Middle frontal gyrus (tissue), 1 donor: ENCODE results near the gene RASL10B.
"Not testable (repeated sequence)": the region's sequence is repeated elsewhere in the genome, so short reads cannot be mapped to it uniquely, and the experiment has no call there.

Experiments used
- DNase-seq: peaks from one replicate; pipeline ENCODE4 v3.0.0-alpha.2; 2015; ENCODE audit warnings: low spot score; ENCODE audit errors: extremely low spot score

Gene RASL10B, protein sequence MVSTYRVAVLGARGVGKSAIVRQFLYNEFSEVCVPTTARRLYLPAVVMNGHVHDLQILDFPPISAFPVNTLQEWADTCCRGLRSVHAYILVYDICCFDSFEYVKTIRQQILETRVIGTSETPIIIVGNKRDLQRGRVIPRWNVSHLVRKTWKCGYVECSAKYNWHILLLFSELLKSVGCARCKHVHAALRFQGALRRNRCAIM

DNA sequence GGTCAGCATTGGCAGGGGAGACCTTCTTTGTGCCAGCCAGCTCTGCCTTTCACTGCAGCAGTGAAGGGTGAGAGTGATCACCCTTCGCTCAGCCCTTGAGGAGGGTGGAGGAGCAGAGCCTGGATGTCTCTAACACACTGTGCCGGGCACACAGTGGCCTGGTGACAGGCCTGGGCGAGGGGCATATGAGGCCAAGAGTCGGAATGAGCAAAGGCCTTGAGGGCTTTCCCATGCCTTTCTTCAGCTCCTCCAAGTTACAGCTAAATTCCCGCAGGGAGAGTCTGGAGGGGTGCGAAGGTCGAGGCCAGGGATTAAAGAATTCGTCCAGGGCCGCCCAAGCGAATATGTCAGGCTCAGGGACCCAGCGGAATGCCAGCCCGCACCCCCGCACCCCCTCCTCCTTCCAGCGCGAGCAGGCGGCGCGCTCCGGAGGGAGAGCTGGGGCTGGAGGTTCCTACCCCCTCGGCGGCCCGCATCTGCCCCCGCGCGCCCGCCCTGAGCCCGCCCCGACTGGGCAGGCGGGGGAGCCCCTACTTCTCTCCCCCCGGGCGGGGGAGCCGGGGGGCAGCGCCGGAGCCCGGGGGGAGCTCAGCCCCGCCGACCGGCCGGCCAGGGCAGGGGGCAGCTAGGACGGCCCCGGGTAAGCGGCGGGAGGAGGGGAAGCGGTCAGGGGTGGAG, at the start of gene RASL10B:
Gene RASL10B, plus strand, starts transcription at position 401 of the 678 bp plus-strand sequence. CDS start 3,546 bp downstream, outside the sequence.
- no peak for DNase-seq

- no peak for DNase-seq
Observed at GRCh38 chr17:35683591-35683990, 47.8 kb upstream of the RASL10B start.

DNA sequence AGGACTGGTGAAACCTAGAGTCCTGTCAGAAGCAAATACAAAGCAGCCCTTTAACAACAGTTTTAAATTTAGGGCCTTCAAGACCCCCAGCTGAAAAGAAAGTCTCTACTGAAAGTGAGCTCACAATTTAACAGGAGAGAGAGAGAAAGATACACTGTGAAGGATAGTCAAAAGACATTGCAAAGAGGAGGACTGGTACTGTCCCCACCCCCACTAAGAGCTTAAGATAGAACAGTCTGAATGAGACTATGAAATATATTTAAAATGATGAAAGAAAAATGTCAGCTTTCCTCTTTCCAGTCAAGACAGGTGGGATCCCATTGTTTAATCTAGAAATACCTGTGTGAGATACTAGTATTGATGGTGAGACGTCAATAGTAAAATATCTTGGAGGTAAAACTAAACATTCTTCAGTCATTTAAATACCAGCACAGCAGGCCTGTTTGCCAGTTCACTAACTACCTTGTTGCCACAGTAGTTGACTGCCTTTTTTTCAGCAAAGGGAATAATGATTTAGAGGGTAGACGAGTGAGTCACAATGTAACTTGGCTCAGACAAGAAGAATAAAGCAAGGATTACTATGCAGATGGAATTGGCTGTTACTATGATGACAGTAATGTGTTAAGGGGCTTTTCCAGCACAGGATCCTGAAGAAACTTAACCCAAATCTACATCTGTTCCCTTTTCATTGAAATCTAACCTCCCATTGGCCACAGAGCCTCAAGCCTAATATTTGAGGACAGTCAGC, 47.2 kb upstream of the RASL10B start:
- no peak for DNase-seq

GRCh38 chr17:35692512-35693210, 38.8 kb upstream of the RASL10B start:
- DNase-seq: no peak

DNA sequence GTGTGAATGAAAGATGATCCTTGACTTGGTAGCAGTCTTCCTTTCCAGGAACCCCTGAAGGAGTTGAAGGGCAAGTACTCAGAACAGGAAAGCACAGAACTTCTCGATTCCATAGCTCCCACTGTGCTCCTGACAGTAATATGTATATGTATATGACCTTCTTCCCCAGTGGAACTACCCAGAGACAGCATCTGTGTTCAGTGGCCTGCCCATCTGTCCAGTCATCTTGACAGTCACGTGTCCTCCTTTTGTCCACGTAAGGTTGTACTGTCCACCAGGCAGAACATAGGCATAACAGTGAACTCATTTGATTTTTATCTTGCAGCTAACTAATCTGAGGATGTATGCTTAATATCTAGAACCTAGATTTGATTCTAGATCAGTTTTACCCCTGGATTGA, 37.8 kb upstream of the RASL10B start:
- no peak for DNase-seq

- no peak for DNase-seq
Observed at GRCh38 chr17:35694906-35695305, 36.5 kb upstream of the RASL10B start.

- no peak for DNase-seq
Observed at GRCh38 chr17:35695613-35696012, 35.8 kb upstream of the RASL10B start.

GRCh38 chr17:35698800-35699199, 32.6 kb upstream of the RASL10B start:
- DNase-seq: no peak

GRCh38 chr17:35700150-35700549, 31.3 kb upstream of the RASL10B start:
- no peak for DNase-seq

- no peak for DNase-seq
Observed at GRCh38 chr17:35701491-35701890, 29.9 kb upstream of the RASL10B start.

DNA sequence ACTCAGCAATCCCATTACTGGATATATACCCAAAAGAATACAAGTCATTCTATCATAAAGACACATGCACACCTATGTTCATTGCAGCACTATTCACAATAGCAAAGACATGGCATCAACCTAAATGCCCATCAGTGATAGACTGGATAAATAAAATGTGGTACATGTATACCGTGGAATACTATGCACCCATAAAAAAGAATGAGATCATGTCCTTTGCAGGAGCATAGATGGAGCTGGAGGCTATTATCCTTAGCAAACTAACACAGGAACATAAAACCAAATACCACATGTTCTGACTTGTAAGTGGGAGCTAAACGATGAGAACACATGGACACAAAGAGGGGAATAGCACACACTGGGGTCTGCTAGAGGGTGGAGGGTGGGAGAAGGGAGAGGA, 28.1 kb upstream of the RASL10B start:
- DNase-seq: not testable (repeated sequence)

- no peak for DNase-seq
Observed at GRCh38 chr17:35705230-35705629, 26.2 kb upstream of the RASL10B start.

DNA sequence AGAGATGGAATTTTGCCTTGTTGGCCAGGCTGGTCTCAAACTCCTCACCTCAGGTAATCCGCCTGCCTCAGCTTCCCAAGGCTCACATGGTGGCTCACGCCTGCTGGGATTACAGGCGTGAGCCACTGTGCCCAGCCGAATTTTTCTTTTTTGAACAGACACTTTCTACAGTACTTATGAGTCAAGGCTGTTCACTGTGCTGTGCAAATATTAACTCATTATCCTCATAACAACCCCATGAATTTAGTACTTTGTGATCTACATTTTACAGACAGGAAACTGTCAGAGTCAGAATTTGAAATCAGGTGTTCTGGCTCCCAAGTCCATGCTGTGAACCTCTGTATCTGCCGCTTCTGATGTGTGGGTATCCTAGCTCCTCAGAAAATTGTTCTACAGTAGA, 25.7 kb upstream of the RASL10B start:
- DNase-seq: no peak

DNA sequence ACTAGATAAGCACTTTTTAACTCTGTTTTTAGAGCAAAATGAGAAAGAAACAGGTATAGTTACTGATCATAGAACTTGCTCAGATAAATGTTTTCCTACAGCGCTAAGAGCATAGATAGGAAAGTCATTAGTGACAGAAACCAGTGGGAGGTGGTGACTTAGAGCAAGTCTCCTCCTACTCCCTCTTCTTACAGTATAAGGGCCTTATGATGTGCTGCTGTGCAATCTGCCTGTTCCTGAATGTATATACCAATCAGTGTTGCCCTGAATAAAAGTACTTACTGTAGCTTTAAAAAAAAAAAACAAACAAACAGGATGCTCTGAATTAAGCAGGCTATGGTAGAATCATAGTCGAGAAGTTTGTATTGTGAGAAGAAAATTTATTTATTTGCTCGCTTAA, 23.3 kb upstream of the RASL10B start:
- DNase-seq: no peak

DNA sequence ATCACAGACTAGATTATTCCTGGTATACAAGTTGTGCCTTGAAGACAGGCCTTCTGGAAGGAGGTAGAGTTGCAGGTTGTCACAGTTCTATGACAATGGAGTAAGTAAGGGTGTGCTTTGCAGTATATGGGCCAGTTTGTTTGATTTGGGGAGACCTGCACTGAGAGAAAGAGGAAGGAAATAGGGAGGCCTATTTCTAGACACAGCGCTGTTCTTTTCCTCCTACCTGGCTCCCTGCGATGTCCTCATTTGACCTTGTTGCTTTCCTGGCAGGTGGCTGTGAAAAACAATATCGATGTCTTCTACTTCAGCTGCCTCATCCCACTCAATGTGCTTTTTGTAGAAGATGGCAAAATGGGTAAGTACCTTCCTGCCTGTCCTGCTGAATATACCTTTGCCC, 22.5 kb upstream of the RASL10B start:
- no peak for DNase-seq

GRCh38 chr17:35709874-35710273, 21.6 kb upstream of the RASL10B start:
- no peak for DNase-seq

DNA sequence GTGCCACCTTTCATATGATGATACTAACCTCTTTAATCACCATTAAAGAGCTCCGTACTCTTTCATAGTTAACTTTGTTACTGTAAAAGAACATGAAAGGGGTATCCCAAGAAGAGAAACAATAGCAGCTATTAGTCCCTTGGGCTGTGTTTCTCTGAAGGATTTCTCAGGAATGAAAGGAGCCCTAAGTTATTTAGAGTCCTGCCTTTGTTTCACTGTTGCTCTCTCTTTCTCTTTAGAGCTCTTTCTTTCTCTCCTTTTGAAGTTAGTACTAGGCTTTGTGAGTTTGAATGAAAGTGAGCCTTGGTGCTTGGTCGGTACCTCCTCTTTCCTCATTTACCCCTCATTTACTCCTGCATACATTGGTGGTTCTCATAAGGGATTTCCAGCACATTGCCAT, 20.5 kb upstream of the RASL10B start:
- no peak for DNase-seq

GRCh38 chr17:35713069-35713728, 18.2 kb upstream of the RASL10B start:
- DNase-seq: no peak

GRCh38 chr17:35714988-35715387, 16.5 kb upstream of the RASL10B start:
- no peak for DNase-seq

- DNase-seq: no peak
Observed at GRCh38 chr17:35715416-35715815, 16.0 kb upstream of the RASL10B start.

GRCh38 chr17:35716173-35716572, 15.3 kb upstream of the RASL10B start:
- DNase-seq: no peak
